IPS-NIHi11 (cell line): Measurements from ENCODE around the gene RPUSD4.
"Not testable (repeated sequence)": the region's sequence is repeated elsewhere in the genome, so short reads cannot be mapped to it uniquely, and the experiment has no call there.

ENCODE experiments used
- DNase-seq: peaks from one replicate; pipeline ENCODE4 v3.0.0; 2012; ENCODE audit warnings: mixed read lengths, low spot score

RPUSD4 gene

GRCh38 chr11:126211236-126212088 is at the start of gene RPUSD4, which contains the start of gene FAM118B:
TSS of gene RPUSD4 (minus strand) at chr11:126211650. CDS start at chr11:126211638, 12 bp downstream.
TSS of gene FAM118B (plus strand) at chr11:126211782. CDS start at chr11:126235002, 23,220 bp downstream.
- DNase-seq = peak; percentile 100

- no peak for DNase-seq
Observed at GRCh38 chr11:126257764-126258163, 46.3 kb upstream of the RPUSD4 start.

DNA sequence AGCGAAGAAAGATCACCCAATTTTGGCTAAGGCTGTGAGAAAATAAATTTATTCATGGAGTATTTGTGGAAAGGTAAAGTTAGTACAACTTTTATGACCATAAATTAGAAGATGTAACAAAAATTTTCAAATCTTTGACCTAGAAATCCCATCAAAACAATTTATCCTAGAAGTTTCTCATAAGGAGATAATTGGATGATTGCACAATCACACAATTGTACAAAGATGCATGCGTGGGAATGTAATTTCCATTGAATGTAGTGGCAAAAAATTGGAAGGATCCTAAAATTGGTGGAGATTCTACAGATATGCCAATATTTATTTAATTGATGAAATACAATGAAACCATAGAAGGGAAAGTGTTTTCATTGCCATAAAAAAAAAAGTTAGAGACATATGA is 45.7 kb upstream of the RPUSD4 start:
- no peak for DNase-seq

GRCh38 chr11:126256216-126256615 is 44.8 kb upstream of the RPUSD4 start:
- DNase-seq = no peak

- DNase-seq = not testable (repeated sequence)
Observed at GRCh38 chr11:126255507-126255906, 44.1 kb upstream of the RPUSD4 start.

GRCh38 chr11:126254819-126255218 is 43.4 kb upstream of the RPUSD4 start:
- no peak for DNase-seq

- no peak for DNase-seq
Observed at GRCh38 chr11:126253265-126253664, 41.8 kb upstream of the RPUSD4 start.

DNA sequence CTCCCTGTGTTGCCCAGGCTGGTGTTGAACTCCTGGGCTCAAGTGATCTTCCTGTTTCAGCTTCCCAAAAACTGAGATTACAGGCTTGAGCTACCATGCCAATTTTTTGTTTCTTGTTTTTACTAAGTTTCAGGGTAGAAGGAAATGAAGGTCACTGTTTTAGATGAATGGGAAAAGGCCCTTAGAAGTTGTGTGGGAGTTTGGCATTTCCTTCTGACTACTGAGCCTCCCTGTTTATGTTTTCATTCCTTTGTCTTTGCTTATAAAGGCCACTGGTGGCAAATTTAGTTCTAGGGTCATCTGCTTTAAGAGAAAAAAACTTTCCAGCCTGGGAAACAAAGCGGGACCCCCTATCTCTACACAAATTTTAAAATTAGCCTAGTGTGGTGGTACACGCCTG is 35.2 kb upstream of the RPUSD4 start:
- DNase-seq = no peak

GRCh38 chr11:126233391-126233790 is 21.9 kb upstream of the RPUSD4 start:
- no peak for DNase-seq

GRCh38 chr11:126232683-126233082 is 21.2 kb upstream of the RPUSD4 start:
- DNase-seq = no peak

DNA sequence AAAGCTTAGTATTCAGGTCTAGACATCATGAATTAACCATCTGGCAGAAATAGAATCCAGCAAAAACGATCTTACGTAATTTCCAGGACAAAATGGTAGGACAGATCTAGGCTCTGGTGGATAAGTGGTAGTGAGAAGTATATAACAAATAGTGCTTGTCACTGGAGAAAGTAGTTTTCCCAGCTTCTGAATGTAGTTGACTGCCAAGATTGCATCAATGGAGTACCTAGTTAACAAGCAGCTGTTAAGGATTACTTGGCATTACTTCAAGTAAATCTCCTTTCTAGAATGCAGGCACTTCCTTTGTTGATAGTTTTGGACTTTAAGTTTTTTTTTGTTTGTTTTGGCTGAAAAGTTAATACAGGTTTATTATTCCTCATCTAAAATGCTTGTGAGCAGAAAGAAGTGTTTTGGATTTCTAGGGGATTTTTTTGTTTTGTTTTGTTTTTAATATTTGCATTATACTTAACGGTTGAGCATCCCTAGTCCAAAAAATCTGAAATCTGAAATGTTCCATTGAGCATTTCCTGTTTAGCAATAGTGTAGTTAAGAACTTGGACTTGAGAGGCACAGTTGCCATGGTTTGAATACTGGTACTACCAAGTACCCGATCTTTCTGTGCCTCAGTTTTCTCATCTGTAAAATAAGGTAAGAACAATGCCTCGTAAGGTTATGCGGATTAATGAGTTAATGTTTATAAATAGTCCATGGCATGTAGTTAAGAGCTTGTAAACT is 20.4 kb upstream of the RPUSD4 start:
- DNase-seq = no peak

- DNase-seq = no peak
Observed at GRCh38 chr11:126229858-126230540, 18.5 kb upstream of the RPUSD4 start.

- no peak for DNase-seq
Observed at GRCh38 chr11:126226334-126227084, 15.1 kb upstream of the RPUSD4 start.

GRCh38 chr11:126225295-126225665 is 13.8 kb upstream of the RPUSD4 start:
- DNase-seq = no peak

- DNase-seq = no peak
Observed at GRCh38 chr11:126224647-126225294, 13.3 kb upstream of the RPUSD4 start.

- DNase-seq = no peak
Observed at GRCh38 chr11:126219547-126219946, 8.1 kb upstream of the RPUSD4 start.

- DNase-seq = no peak
Observed at GRCh38 chr11:126217491-126217890, 6.0 kb upstream of the RPUSD4 start.

DNA sequence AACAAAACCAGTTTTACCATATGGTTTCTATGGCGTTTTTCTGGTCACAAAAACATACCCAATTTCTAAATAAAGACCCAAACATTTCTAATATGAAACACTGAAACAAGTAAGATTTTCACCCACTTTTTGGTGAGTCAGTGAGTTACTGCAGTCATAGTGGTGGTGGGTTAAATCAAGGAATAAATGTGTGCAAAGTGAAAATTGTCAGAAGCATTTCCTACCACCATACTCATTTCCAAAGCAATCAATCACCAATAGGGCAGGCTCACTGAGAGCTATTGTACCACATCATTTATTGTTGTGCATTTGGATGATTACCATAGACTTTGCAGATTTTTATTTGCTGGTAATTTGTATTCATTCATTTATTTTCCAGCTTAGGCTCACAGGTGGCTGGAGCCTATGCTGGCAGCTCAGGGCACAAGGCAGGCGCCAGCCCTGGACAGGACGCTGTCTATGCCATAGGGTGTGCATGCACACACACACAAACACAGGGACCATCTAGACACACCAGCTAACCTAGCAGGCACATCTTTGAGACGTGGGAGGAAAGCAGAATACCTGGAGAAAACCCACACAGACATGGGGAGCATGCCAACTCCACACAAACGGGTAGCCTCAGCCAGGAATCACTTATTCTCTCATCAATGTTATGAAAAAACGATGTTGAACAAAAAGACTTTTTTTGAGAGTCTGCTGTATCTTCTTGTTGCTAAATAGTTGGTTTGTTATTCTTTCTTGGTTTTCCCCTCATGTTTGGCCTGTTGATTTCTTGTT is 5.3 kb upstream of the RPUSD4 start:
- DNase-seq = no peak

GRCh38 chr11:126214841-126215240 is 3.4 kb upstream of the RPUSD4 start:
- no peak for DNase-seq

DNA sequence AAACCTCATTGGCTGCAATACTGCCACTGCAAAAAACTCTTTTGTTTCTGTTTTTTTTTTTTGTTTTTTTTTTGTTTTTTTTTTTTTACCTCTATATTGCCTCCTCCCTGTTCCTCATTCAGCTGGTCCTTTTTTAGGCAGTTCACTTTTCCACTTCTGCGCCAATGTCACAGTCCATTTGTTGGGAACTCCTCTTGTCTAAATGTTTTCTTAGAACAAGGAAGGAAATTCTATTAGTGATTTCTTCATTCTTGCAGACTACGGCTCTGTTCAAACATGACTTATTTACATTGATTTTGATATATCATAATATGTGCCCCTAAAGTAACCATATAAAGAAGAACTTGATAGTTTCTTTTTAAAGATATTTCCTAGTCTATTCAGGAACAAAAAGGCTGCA is 3.0 kb upstream of the RPUSD4 start:
- DNase-seq = no peak
